Fibroblast of skin of right quadriceps (primary cell): ENCODE results near the gene CALD1.

Experiments
- DNase-seq: peaks from one replicate; pipeline ENCODE4 v3.0.0-alpha.2; 2013

The CALD1 gene

GRCh38 chr7:134789967-134790685, 10.7 kb downstream of the CALD1 start:
- peak; percentile 77 for DNase-seq

GRCh38 chr7:134792968-134793367, 13.5 kb downstream of the CALD1 start:
- peak; percentile 87 for DNase-seq

GRCh38 chr7:134795231-134795630, 15.8 kb downstream of the CALD1 start:
- no peak for DNase-seq

- no peak for DNase-seq
Observed at GRCh38 chr7:134798155-134798554, 18.7 kb downstream of the CALD1 start.

GRCh38 chr7:134799377-134799776, 19.9 kb downstream of the CALD1 start:
- no peak for DNase-seq

GRCh38 chr7:134802762-134803161, 23.3 kb downstream of the CALD1 start:
- DNase-seq, result no peak

- peak; percentile 67 for DNase-seq
Observed at GRCh38 chr7:134804351-134804750, 24.9 kb downstream of the CALD1 start.

GRCh38 chr7:134804854-134805253, 25.4 kb downstream of the CALD1 start:
- DNase-seq, result no peak

- no peak for DNase-seq
Observed at GRCh38 chr7:134806197-134806596, 26.8 kb downstream of the CALD1 start.

- DNase-seq, result peak; percentile 32
Observed at GRCh38 chr7:134809616-134810015, 30.2 kb downstream of the CALD1 start.

- DNase-seq, result peak; percentile 72
Observed at GRCh38 chr7:134811765-134812164, 32.3 kb downstream of the CALD1 start.

- DNase-seq, result peak; percentile 61
Observed at GRCh38 chr7:134813663-134814396, 34.4 kb downstream of the CALD1 start.

GRCh38 chr7:134814730-134815364, 35.4 kb downstream of the CALD1 start:
- no peak for DNase-seq

- no peak for DNase-seq
Observed at GRCh38 chr7:134818613-134819345, 39.3 kb downstream of the CALD1 start.

- DNase-seq, result no peak
Observed at GRCh38 chr7:134819401-134819800, 40.0 kb downstream of the CALD1 start.

GRCh38 chr7:134820295-134820694, 40.9 kb downstream of the CALD1 start:
- DNase-seq, result no peak

- DNase-seq, result peak; percentile 40
Observed at GRCh38 chr7:134820778-134821177, 41.3 kb downstream of the CALD1 start.

GRCh38 chr7:134823400-134823799, 44.0 kb downstream of the CALD1 start:
- peak; percentile 95 for DNase-seq

GRCh38 chr7:134825666-134826065, 46.2 kb downstream of the CALD1 start:
- no peak for DNase-seq

GRCh38 chr7:134826105-134826504, 46.7 kb downstream of the CALD1 start:
- peak; percentile 79 for DNase-seq

- DNase-seq, result no peak
Observed at GRCh38 chr7:134827436-134827835, 48.0 kb downstream of the CALD1 start.

- peak; percentile 84 for DNase-seq
Observed at GRCh38 chr7:134827889-134828288, 48.5 kb downstream of the CALD1 start.

- peak; percentile 66 for DNase-seq
Observed at GRCh38 chr7:134828361-134828760, 48.9 kb downstream of the CALD1 start.
